ENCODE measurements around the gene SYTL1.

The SYTL1 gene

GRCh38 chr1:27391511-27392095 is 49.8 kb downstream of the SYTL1 start:
- DNase-seq: peak; percentile 49

GRCh38 chr1:27392096-27392777 is 50.4 kb downstream of the SYTL1 start, which contains the start of gene GPR3:
Gene GPR3, plus strand, starts transcription at chr1:27392622. Its CDS starts 1,177 bp downstream, at chr1:27393799.
- peak; percentile 97 for DNase-seq

- DNase-seq: no peak
Observed at GRCh38 chr1:27392778-27393635, 51.2 kb downstream of the SYTL1 start.

GRCh38 chr1:27393641-27394281 is 51.9 kb downstream of the SYTL1 start:
- DNase-seq: no peak

GRCh38 chr1:27394282-27394658 is 52.4 kb downstream of the SYTL1 start:
- DNase-seq: no peak

GRCh38 chr1:27394925-27395324 is 53.1 kb downstream of the SYTL1 start:
- DNase-seq: no peak

- DNase-seq: peak; percentile 86
Observed at GRCh38 chr1:27395441-27396195, 53.8 kb downstream of the SYTL1 start.

GRCh38 chr1:27397110-27397509 is 55.3 kb downstream of the SYTL1 start:
- DNase-seq: no peak

GRCh38 chr1:27397749-27398148 is 55.9 kb downstream of the SYTL1 start:
- DNase-seq: no peak

GRCh38 chr1:27398405-27399149 is 56.8 kb downstream of the SYTL1 start:
- no peak for DNase-seq

GRCh38 chr1:27399251-27400025 is 57.6 kb downstream of the SYTL1 start:
- no peak for DNase-seq

GRCh38 chr1:27400082-27400962 is 58.5 kb downstream of the SYTL1 start:
- no peak for DNase-seq

- DNase-seq: no peak
Observed at GRCh38 chr1:27400963-27401341, 59.1 kb downstream of the SYTL1 start.

GRCh38 chr1:27402349-27402754 is 60.5 kb downstream of the SYTL1 start:
- DNase-seq: peak; percentile 35

- peak; percentile 49 for DNase-seq
Observed at GRCh38 chr1:27403065-27403726, 61.4 kb downstream of the SYTL1 start.
